PC-9 (cell line): ENCODE data around the gene DOCK6.

Experiments used
- CTCF ChIP-seq: fragments of 200-600 bp; sonication (generic); conservative IDR thresholded peaks from 2 replicates; pipeline ENCODE4 v1.6.1; 2017; ENCODE audit warnings: mixed run types, antibody characterized with exemption, mild to moderate bottlenecking, moderate library complexity
- EZH2 ChIP-seq: fragments of 200-600 bp; sonication (generic); IDR thresholded peaks from 2 replicates; pipeline ENCODE4 v1.8.0; 2017; ENCODE audit warnings: antibody characterized with exemption, low read depth

DNA sequence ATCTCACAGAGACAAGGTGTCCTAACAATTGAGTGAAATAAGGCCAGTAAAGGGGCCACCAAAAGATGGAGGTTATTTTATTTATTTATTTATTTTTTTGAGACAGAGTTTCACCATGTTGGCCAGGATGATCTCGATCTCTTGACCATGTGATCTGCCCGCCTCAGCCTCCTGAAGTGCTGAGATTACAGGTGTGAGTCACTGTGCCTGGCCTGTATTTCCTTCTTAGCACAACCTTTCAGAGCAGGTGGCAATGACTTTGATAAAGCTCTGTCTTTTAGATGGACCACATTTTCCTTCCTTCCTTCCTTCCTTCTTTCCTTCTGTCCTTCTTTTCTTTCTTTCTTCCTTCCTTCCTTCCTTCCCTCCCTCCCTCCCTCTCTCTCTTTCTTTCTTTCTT, 11.0 kb upstream of the DOCK6 start:
- TF ChIP-seq CTCF (no peak), EZH2 (no peak)
